DOHH2 (cell line): ENCODE results near the gene RFC5.

Source experiments
- CTCF ChIP-seq: fragments of 200-600 bp; sonication (generic); IDR thresholded peaks from one replicate; pipeline ENCODE4 v1.5.1; 2014; ENCODE audit warnings: antibody characterized with exemption, mild to moderate bottlenecking, low read depth, low read length; ENCODE audit not compliant: poor library complexity, severe bottlenecking
- EZH2phosphoT487 ChIP-seq: fragments of 200-600 bp; sonication (generic); IDR thresholded peaks from 2 replicates; pipeline ENCODE4 v1.6.1; 2017; ENCODE audit warnings: borderline replicate concordance, mild to moderate bottlenecking, antibody characterized with exemption, low read length, moderate library complexity, mixed read lengths

- TF ChIP-seq CTCF, result no peak
- no peak for TF ChIP-seq EZH2phosphoT487
These were observed 21.7 kb upstream of the RFC5 start for GRCh38 chr12:117994551-117995438.
